GM18858 (cell line): ENCODE data around the gene SNTA1.
"Not testable (repeated sequence)": the region's sequence is repeated elsewhere in the genome, so short reads cannot be mapped to it uniquely, and the experiment has no call there.

Experiments
- ATAC-seq: cut with Tn5 transposase; IDR thresholded peaks from one replicate; pipeline ENCODE4 v1.9.1; 2021; ENCODE audit not compliant: unreplicated experiment

Gene SNTA1

DNA sequence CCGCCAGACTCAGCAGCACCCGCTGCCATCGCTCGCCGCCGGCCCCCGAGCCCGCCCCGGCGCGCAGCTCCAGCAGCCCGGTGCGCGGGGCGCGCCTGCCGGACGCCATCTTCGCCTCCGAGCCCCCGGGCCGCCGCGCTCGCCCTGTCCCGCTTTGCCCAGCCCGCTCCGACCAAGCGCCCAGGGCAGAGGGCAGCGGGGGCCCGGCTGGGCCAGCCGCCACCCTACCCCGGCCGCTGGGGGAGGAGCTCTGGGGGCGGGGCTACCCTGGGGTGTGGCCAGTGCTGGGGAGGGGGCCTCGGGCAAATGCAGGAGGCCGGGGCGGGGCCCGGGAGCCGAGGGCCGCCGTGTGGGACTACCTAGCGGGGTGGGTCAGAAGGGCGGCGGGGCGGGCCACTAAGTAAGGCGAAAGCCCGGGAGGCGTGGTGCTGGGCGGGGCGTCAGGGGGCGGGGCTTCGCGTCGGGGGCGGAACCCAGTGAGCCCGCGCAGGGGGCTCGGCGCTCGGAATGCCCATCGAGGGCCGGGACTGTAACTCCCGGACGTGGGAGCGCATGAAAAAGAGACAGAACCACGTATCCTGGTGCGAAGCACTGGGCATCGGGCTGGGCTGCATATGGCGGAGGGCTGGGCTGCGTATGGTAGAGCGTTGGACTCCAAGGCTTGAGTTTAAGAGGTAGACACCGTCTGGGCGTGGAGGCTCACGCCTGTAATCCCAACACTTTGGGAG, at the start of gene SNTA1:
TSS of gene SNTA1 (minus strand) at position 252 of the 728 bp plus-strand sequence. CDS start at position 109, 143 bp downstream.
- ATAC-seq = no peak

DNA sequence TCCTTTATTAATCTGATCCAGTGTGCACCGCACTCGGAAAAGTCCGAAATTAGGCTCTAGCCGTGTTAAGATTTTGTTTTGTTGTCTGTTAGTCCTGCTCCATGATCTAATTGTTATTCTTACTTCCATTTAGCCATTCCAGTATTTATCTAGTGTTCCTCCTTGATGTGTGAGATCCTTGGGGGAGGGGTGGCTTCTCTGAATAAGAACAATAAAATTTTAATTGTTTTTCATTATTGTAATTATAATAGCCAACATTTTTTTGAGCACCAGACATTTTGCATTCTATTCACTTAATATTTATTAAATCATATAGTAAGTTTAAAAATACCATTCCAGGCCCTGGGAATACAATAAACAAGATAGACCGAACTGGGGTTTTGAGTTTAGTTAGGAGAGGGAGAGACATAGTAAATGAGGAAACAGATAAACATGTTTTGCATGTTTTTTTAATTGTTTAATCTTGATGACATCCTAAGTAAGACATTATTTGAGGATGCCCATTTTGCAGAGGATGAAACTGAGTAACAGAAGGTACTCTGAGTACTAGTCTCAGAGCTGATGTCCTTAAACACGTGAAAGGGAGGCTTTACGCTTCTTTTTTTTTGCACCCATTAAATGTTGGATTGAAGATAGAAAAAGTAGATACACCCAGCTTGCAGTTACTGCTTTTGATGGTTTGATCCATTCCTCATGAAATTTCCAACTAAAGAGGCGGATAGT, 47.5 kb upstream of the SNTA1 start:
- ATAC-seq = no peak

DNA sequence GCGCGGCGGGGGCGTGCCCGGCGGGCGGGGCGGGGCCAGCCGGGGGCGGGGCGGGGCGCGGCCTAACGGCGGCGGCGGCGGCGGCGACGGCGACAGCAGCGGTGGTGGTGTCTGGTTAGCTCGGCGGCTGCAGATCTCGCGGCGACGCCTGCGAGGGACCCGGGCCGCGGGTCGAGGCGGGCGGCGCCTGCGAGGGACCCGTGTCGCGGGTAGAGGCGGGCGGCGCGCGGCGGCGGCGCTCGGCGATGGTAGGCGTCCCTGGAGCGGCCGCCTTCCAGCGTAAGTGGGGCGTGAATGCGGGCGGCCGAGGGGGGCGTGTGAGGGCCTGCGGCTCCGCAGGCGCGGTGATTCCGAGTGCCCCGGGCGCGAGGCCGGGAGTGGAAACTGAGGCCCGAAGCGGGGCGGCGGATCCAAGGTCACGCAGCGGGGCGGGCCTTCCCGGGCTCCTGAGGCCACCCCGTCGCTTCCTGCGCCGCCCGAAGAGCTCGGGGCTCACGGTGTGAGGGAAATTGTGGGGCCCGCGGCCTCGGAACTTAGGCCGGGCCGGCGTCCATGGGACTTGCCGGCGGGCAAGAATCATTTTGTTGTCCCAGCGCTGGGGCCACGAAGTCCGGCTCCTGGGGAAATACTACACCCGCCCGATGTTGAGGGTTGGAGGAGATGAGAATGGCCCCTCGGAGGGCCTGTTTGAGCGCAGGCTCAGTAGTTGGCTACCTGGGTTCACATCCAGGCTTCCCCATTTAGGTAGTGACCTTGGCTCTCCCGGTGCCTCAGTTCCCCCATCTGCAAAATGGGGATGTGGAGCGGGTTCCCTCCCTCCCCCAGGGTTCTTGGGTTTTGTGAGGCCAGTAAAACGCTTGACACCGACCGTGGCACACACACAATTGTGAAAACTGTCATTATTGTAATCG, 46.7 kb upstream of the SNTA1 start, which contains the start of gene CBFA2T2:
TSS of gene CBFA2T2 (plus strand) at position 74 of the 911 bp plus-strand sequence. CDS start at position 246, 172 bp downstream.
- peak; percentile 36 for ATAC-seq

DNA sequence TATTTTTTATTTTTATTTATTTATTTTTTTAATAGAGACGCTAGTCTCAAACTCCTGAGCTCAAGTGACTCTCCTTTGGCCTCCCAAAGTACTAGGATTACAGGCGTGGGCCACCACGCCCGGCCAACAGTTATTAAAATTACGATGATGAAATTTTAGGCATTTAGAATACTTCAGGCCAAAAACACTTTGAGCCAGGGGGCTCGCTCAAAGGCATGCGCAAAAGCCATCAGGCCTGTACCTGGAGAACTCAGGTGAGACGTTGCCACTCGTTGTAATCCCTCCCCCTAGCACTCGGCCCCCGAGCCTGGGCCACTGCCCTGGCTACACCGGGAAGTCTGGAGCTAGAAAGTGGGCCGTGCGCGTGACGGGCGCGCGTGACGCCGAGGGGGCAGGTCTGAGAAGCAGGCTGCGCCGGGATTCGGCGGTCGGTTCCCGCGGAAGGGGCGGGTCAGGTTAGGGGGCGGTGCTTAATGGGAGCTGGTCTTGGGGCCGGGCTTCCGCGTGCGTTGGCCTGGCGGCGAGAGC, 46.0 kb upstream of the SNTA1 start:
- peak; percentile 80 for ATAC-seq

DNA sequence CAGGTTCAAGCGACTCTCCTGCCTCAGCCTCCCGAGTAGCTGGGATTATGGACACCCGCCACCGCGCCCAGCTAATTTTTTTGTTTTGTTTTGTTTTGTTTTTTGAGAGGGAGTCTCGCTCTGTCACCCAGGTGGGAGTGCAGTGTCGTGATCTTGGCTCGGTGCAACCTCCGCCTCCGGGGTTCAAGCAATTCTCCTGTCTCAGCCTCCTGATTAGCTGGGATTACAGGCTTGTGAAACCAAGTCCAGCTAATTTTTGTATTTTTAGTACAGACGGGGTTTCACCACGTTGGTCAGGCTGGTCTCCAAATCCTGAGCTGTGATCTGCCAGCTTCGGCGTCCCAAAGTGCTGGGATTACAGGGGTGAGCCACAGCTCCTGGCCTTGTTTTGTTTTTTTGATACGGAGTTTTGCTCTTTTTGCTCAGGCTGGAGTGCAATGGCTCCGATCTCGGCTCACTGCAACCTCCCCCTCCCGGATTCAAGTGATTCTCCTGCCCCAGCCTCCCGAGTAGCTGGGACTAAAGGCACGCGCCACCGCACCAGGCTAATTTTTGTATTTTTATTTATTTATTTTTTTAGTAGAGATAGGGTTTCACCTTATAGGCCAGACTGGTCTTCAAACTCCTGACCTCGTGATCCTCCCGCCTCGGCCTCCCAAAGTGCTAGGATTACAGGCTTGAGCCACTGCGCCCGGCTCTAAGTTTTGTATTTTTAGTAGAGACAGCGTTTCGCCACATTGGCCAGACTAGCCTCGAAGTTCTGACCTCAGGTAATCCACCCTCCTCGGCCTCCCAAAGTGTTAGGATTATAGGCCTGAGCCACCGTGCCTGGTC, 45.3 kb upstream of the SNTA1 start:
- ATAC-seq = not testable (repeated sequence)

DNA sequence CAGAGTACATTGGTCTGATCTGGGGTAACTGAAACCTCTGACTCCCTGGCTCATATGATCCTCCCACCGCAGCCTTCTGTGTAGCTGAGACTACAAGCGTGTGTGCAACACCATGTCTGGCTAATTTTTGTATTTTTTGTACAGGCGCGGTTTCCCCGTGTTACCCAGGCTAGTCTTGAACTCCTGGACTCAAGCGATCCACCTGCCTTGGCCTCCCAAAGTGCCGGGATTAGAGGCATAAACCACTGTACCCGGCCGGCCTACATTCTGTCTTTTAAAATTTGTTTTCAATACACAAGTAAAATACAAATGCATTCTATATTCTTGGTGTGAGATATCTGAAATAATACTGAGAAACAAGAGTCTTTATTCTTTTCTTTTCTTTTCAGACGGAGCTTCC, 44.6 kb upstream of the SNTA1 start:
- ATAC-seq = no peak

DNA sequence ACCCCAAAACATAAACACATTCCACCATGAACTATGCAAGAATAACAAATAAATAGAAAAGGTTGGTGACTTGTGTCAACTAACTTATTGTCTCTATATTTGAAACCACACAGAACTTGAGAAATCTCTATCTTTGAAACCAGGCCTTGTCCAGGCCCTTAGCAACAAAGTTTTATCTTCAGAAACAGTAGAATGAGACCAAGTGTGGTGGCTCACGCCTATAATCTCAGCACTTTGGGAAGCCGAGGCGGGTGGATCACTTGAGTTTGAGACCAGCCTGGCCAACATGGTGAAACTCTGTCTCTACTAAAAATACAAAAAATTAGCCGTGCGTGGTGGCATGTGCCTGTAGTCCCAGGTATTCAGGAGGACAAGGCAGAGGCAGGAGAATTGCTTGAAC, 39.6 kb upstream of the SNTA1 start:
- ATAC-seq = not testable (repeated sequence)

DNA sequence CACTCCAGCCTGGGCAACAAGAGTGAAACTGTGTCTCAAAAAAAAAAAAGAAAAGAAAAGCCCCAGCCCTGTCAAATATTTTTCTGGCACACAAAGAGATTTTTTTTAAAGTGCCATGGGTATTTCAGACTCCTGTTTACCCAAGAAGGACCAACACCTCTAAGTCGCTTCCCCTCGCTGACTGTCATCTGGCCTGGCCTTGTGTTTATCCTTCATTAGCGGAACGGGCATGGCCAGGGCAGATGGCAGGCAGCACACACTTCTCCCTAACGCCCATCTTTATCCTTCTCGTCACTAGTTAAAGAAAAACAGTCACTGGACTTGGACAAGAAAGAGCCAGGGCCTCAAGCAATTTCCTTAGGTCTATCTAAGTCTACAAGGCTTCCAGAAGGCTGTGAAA, 39.0 kb upstream of the SNTA1 start:
- no peak for ATAC-seq

DNA sequence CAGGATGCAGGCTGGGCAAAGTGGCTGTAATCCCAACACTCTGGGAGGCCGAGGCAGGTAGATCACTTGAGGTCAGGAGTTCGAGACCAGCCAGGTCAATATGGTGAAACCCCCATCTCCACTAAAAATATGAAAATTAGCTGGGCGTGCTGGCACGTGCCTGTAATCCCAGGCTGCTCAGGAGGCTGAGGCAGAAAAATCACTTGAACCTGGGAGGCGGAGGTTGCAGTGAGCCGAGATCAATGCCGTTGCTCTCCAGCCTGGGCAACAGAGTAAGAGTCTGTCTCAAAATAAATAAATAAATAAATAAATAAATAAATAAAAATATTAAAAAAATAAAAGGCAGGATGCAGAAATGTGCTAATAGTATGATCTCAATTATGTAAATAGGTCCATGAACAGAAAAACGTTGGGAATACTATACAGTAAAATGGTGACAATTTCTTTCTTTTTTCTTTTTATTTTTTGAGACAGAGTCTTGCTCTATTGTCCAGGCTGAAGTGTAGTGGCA, 37.9 kb upstream of the SNTA1 start:
- ATAC-seq = no peak

DNA sequence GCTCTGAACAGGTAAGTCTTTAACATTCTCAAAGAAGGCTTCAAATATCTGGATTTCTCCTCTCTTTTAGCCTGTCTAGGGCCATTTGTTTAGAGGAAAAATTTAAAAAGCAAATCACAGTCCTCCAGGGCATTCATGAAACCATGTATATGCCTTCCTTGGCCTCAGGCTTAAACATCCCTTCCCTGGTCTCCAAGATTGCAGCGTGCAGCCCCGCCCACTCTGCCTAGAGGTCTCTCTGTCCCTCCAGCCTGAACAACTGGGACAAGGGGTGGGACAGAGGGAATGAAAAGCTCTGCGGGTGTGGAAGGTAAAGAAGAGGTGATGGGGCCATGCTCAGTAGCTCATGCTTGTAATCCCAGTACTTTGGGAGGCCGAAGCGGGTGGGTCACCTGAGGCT, 36.5 kb upstream of the SNTA1 start:
- ATAC-seq = no peak

DNA sequence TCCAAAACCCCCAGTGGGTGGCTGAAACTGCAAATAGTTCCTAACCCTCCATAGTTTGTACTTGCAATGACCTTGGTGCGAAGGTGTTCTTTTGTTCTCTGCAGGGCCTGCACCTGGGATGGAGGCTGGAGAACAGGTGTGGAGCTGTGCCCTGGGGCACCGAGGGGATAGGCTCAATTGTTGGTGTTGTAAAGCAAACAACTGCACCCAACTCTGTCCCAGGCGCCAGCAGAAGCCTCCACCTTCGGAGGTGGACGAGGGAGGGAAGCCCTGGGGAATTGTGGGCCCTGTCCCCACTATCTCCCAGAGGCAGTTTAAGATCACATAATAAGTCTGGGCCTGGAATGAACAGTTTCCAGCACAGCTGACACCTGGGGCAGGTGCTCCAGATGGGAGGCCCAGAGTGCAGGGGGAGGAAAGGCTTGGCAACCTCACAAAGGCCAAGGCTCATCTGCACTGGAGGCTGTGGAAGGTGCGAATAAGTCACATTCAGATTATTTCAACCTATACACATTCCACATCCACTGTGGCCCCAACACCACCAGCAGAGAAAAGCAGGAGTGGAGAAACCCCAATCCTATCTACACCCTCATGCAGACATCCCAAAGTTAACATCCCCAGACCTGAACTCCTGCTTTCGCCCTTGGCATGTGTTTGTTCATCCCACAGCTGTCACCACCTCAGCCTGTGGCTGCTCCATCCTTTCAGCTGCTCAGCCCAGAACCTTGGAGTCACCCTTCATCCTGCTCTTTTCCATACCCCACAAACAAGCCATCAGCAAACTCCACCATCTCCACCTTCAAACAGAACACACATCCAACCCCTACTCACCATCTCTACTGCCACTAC, 34.0 kb upstream of the SNTA1 start:
- no peak for ATAC-seq

DNA sequence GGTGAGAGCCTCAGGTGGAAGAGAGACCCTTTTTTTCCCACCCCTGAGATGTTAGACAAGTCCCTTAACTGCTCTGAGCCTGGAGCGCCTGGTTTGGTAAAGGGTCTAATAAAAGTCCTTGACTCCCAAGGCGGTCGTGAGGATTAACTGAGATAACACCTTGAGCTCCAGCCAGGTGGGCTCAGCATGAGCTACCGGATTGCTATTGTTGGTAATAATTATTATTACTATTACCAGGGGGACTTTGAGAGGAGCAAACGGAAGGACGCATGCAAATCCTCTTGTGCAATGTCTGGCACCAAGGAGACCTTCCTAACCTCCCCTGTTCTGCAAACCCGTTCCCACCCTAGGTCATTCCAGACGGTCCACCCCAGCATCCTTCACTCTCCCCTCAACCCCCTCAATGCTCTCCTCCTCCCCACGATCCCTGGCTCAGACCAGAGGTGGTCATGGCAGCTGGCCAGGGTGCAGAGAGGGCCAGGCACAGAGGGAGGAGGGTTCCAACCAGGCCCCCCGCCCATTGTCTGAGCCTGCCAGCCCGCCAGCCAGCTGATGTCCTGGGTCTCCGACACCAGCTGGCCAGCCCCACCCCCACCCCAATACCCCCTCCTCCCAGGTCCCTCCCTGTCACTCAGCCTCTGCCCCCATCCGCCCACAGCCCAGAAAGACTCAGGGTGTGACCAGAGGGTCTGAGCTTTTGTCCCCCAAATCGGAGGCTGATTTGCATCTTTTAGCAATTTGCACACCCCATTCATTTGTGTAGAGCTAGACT, 32.0 kb upstream of the SNTA1 start:
- ATAC-seq = no peak

DNA sequence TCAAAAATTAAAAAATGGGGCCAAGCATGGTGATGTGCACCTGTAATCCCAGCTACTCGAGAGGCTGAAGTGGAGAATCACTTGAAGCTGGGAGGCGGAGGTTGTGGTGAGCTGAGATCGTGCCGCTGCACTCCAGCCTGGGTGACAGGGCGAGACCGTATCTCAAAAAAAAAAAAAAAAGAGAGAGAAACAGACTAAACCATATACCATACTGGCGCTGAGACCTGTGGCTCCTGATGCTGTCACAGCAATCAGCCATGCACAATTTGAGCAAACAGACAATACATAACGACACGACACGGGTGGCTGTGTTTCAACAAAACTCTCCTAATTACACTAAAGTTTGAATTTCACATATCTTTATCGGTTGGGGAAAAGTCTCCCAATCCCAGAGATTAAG, 31.4 kb upstream of the SNTA1 start:
- ATAC-seq = no peak

DNA sequence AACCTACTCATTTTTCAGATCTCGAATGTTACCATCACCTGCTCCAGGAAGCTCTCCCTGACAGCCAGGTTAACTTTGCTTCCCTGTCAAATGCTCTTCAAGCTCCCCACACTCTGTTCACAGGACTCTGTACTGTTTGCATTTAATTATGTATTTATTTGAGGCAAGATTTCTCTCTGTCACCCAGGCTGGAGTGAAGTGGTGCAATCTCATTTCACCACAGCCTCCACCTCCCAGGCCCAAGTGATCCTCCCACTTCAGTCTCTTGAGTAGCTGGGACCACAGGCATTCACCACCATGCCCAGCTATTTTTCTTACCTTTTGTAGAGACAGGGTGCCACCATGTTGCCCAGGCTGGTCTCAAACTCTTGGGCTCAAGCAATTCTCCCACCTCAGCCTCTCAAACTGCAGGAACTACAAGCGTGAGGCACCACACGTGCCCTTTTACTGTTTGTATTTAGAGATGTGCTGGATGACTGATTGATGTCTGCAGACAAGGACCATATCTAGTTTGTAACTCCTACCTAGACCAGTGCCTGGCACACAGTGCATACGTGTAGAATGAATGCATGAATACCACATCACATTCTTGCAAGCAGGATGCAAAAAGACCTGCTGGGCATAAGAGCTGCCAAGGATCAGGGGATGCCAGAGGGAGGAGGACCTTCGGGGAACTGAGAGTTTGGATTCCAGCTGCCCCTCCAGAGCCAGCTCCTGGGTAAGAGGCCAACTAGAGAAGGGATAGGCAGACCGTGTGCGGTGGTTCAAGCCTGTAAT, 30.7 kb upstream of the SNTA1 start:
- no peak for ATAC-seq

DNA sequence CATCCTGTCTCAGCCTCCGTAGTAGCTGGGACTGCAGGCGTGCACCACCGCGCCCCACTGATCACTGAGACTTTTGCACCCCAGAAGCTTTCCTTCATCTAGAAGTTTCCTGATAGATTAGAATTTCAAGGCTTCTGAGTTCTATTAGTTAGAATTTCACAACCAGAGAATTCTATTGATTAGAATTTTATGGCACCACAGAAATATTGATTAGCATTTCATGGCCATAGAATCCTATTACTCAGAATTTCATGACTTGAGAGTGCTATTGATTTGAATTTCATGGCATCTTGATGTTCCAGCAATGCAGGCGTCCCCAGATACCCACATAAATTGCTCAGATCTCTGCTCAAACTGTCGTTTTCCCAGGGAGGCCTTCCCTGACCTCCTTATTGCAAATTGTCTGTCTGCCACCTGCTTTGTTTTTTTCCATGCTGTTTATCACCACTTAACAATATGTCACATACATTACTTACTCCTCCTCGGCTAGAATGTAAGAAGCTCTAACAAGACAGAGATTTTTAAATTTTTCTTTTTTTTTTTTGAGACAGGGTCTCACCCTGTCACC, 29.4 kb upstream of the SNTA1 start:
- ATAC-seq = no peak

DNA sequence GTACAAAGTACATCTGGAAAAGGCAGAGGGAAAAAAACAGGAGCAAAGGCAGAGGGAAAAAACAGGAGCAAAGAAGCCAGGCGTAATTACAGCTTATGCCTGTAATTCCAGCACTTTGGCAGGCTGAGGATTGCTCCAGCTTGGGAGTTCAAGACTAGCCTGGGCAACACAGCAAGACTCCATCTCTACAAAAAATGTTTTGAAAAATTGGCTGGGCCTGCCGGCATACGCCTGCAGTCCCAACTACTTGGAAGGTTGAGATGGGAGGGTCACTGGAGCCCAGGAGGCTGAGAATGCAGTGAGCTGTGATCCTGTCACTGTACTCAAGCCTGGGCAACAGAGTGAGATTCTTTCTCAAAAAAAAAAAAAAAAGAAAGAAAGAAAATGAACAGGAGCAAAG, 27.3 kb upstream of the SNTA1 start:
- ATAC-seq = no peak

DNA sequence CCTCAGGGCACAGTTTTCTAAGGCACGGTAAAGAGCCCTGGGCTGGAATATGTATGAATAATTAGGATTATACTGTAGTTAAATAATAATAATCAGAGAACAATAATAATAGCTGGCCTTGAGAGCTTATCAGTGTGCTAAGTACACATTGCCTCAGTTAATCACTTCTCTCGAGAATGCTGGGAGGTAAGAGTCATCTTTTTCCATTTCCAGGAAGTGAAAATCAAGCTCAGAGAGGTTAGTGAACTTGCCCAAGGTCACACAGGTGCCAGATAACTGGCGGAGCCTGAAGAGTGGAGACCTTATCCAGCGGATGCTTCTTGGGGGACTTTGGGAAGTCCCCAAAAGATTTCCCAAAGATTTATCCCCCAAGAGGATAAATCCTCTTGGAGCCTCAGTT, 26.9 kb upstream of the SNTA1 start:
- no peak for ATAC-seq
